Measurements from ENCODE around the gene RHOH.

RHOH gene

DNA sequence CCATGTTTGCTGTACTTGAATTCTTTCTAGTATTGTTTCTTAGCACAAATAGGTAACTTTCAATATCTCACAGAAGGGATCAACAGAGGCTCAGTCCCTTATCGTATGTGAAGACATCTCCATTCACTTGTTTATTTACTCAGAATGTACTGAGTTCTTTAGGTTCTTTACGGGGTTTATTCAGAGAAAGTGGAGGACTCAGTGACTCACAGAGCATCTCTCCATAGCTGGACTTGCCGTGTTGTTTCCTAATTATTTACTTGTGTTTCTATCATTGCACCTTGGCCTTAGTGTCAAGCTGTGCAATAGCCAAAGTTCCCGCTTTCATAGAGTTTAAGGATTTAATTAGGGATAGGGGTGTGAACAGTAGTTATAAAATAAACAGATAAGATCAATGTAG, 57.1 kb downstream of the RHOH start:
- H3K27me3 ChIP-seq (ENCODE audit: insufficient read depth, low read depth), result no peaks in the 10 kb centered on the region
- H3K4me1 ChIP-seq (ENCODE audit: low read depth, poor library complexity, severe bottlenecking), result no peaks in the 10 kb centered on the region
- H3K4me2 ChIP-seq, result no peak overlapping the region
- no peak overlapping the region for H3K9ac ChIP-seq
- no peak overlapping the region for H3K4me3 ChIP-seq (IDR thresholded peaks at IDR 0.05; ENCODE audit: insufficient read depth, low read depth, low read length)
- no peak overlapping the region for H2AFZ ChIP-seq (ENCODE audit: low read depth)
- H3K79me2 ChIP-seq (ENCODE audit: insufficient read depth, low read depth), result no peaks in the 10 kb centered on the region
- H4K20me1 ChIP-seq (ENCODE audit: insufficient read depth), result no peaks in the 10 kb centered on the region
- TF ChIP-seq, protein P1, sequence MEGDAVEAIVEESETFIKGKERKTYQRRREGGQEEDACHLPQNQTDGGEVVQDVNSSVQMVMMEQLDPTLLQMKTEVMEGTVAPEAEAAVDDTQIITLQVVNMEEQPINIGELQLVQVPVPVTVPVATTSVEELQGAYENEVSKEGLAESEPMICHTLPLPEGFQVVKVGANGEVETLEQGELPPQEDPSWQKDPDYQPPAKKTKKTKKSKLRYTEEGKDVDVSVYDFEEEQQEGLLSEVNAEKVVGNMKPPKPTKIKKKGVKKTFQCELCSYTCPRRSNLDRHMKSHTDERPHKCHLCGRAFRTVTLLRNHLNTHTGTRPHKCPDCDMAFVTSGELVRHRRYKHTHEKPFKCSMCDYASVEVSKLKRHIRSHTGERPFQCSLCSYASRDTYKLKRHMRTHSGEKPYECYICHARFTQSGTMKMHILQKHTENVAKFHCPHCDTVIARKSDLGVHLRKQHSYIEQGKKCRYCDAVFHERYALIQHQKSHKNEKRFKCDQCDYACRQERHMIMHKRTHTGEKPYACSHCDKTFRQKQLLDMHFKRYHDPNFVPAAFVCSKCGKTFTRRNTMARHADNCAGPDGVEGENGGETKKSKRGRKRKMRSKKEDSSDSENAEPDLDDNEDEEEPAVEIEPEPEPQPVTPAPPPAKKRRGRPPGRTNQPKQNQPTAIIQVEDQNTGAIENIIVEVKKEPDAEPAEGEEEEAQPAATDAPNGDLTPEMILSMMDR (conservative IDR thresholded peaks at IDR 0.05; ENCODE audit: low read depth, low read length), result no peak
- H3K27ac ChIP-seq, result no peak overlapping the region
- no peaks in the 10 kb centered on the region for H3K36me3 ChIP-seq (ENCODE audit: insufficient read depth)

DNA sequence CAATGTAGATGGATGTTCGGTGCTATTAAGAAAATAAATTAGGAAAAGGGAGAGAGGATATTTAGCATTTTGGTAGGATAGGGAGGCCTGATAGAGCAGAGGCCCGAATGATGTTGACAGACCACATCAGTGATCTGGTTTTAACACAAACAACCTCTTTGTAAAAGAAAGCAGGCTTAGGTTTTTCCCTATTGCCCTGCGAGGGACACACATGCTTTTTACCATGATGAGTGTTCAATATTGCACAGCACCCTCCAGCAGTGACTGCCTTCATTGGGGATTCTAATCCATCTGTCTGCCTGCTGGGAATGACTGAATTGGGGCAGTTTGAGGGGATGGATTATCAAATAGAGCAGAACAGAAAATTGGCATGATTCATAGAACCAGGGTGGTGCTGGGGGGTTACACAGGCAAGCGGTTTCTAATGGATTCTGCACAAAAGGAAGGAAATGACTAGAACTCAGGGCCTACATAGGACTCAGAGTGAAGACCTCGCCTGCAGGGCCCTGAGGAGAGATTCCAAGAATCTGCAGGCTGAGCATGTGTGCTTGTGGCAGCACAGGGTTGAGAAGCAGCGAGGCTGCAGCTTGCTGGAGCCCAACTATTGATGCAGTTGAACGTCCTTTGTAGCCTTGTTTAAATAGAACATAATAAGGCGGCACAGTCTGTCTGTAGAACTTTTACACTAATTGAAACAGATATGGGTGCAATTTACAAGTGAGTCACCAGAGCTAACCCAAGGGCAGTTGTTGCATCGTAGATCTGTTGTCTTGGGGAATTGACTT, 58.0 kb downstream of the RHOH start:
- Histone ChIP-seq H3K36me3 (ENCODE audit: insufficient read depth) (no peaks in the 10 kb centered on the region), H3K9ac (no peak overlapping the region), H3K4me2 (no peak overlapping the region), H2AFZ (ENCODE audit: low read depth) (no peak overlapping the region), H3K79me2 (ENCODE audit: insufficient read depth, low read depth) (no peaks in the 10 kb centered on the region), H3K4me3 (IDR thresholded peaks at IDR 0.05; ENCODE audit: insufficient read depth, low read depth, low read length) (no peak overlapping the region), H3K27ac (no peak overlapping the region), H3K4me1 (ENCODE audit: low read depth, poor library complexity, severe bottlenecking) (no peaks in the 10 kb centered on the region), H3K27me3 (ENCODE audit: insufficient read depth, low read depth) (no peaks in the 10 kb centered on the region), H4K20me1 (ENCODE audit: insufficient read depth) (no peaks in the 10 kb centered on the region)
- TF ChIP-seq, protein P1 (conservative IDR thresholded peaks at IDR 0.05; ENCODE audit: low read depth, low read length), result no peak

DNA sequence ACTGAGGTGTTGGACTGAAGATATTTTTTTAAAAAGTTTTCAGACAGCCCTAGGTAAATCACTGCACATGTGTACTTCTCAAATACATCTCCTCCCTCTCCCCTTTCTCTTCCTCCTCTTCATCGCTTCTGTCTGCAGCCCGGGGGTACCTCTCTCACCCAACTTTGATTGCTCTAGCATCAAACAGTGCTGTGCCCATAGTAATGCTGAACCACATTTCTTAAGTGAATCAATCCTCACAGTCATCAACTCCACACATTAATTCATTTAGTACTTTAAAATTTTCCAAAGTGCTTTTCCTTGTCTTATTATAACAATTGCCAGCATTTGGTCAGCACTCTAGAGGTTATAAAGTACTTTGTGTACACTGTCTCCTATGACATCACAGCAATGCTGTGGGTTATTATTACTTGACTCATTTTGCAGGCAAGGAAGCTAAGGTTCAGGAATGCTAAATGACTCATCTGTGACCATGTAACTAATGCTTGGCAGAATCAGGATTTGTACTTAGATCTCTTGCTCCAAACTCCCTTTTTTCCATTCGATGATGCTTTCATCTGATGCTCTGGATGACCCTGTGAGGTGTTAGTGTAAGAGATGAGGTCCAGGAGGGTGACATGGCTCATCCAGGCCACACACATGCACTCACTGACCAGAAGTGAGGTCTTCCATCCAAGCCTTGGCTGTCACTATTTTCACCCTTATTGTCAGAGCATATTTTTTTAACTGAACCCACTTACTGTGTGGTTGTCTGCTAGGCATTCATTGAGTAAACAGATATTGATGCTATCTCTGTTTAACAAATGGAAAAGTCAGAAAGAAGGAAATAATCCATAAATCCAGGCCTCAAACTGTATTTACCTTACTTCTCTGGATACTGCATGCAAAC, 58.8 kb downstream of the RHOH start:
- TF ChIP-seq, protein P1 (conservative IDR thresholded peaks at IDR 0.05; ENCODE audit: low read depth, low read length), result no peak

DNA sequence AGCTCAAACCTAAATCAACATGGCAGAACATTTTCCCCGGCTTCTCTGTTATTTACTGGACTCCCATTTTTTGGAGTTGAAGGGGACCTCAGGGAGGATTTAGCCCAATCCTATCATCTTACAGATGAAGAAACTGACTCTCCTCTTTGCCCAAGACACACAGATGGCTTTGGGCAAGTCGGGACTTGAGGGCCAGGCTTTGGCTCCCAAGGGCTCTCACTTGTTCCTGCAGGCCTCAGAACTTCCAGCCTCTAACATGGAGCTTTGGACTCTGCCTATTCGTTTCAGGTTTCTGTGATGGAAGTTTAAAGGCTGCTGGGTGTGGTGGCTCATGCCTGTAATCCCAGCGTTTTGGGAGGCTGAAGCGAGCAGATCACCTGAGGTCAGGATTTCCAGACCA, 59.5 kb downstream of the RHOH start:
- Histone ChIP-seq H3K4me1 (ENCODE audit: low read depth, poor library complexity, severe bottlenecking) (no peaks in the 10 kb centered on the region), H3K9ac (no peak overlapping the region), H2AFZ (ENCODE audit: low read depth) (no peak overlapping the region), H3K4me2 (no peak overlapping the region), H4K20me1 (ENCODE audit: insufficient read depth) (no peaks in the 10 kb centered on the region), H3K36me3 (ENCODE audit: insufficient read depth) (no peaks in the 10 kb centered on the region), H3K4me3 (IDR thresholded peaks at IDR 0.05; ENCODE audit: insufficient read depth, low read depth, low read length) (no peak overlapping the region), H3K79me2 (ENCODE audit: insufficient read depth, low read depth) (no peaks in the 10 kb centered on the region), H3K27ac (no peak overlapping the region), H3K27me3 (ENCODE audit: insufficient read depth, low read depth) (no peaks in the 10 kb centered on the region)
- TF ChIP-seq, protein P1 (conservative IDR thresholded peaks at IDR 0.05; ENCODE audit: low read depth, low read length), result no peak

More for the DNA sequence above, 58.8 kb downstream of the RHOH start:
- Histone ChIP-seq H3K79me2 (ENCODE audit: insufficient read depth, low read depth) (no peaks in the 10 kb centered on the region), H3K9ac (no peak overlapping the region), H2AFZ (ENCODE audit: low read depth) (no peak overlapping the region), H4K20me1 (ENCODE audit: insufficient read depth) (no peaks in the 10 kb centered on the region), H3K27ac (no peak overlapping the region), H3K4me1 (ENCODE audit: low read depth, poor library complexity, severe bottlenecking) (no peaks in the 10 kb centered on the region), H3K4me2 (no peak overlapping the region), H3K4me3 (IDR thresholded peaks at IDR 0.05; ENCODE audit: insufficient read depth, low read depth, low read length) (no peak overlapping the region), H3K27me3 (ENCODE audit: insufficient read depth, low read depth) (no peaks in the 10 kb centered on the region), H3K36me3 (ENCODE audit: insufficient read depth) (no peaks in the 10 kb centered on the region)

All from KMS-11 (cell line).